ENCODE measurements around the gene SSBP3. TPM values are rescaled to one million over a fixed set of nuclear protein-coding genes. Genes with fewer than 3 reads are reported as not detected.

Gene SSBP3
- total and polyA plus RNA-seq, 2 of the 13 experiments (the other 11 are each of a cell fraction or from before 2014, with no cell fraction given), result 8.5 to 17.6 TPM

- ChIA-PET CTCF (ENCODE audit: low intra/inter-chr PET ratio, low total read pairs) (no interaction called here), POLR2A (no interaction called here)
- DNase-seq (ENCODE audit: low spot score) (no peak), FAIRE-seq (no peak), ATAC-seq (no peak)
- Histone ChIP-seq H3K36me3 (replicated peaks in 1 of 2; ENCODE audit: control insufficient read depth in 1 of 2, insufficient read depth in 2 of 2, low read length in 2 of 2) (peaks cover 4 to 17% of the 10 kb centered on the region in 2 experiments; a peak in 3 of 5 replicates), H3K27ac (ENCODE audit: extremely low read length, insufficient read depth, low read length) (no peak overlapping the region), H3K4me2 (ENCODE audit: low read depth, low read length) (no peak overlapping the region), H3K9me3 (ENCODE audit: low read length) (no peaks in the 10 kb centered on the region), H2AFZ (ENCODE audit: low read length) (no peak overlapping the region), H3K4me3 (replicated peaks in 1 of 3; ENCODE audit: insufficient read depth in 1 of 3, low read depth in 2 of 3, low read length in 3 of 3) (no peak overlapping the region), H3K79me2 (ENCODE audit: insufficient read depth, low read length) (peaks cover 2% of the 10 kb centered on the region), H4K20me1 (ENCODE audit: insufficient read depth, low read length) (no peaks in the 10 kb centered on the region), H3K9ac (ENCODE audit: insufficient read depth, low read depth, low read length) (no peak overlapping the region), H3K27me3 (ENCODE audit: control insufficient read depth in 1 of 2, insufficient read depth in 2 of 2, low read length in 2 of 2) (no peaks in the 10 kb centered on the region), H3K4me1 (ENCODE audit: insufficient read depth, low read length) (peaks cover 33% of the 10 kb centered on the region)
- 99% methylated on average over 9 of the region's 9 CpGs for WGBS (ENCODE audit: low lambda C conversion rate)
- in situ Hi-C loops (cut with HindIII; ENCODE audit: extremely low pct_ligation_motif_present, low pct_unique_long_range_greater_than_20kb) (no loop called here), intact Hi-C loops (cut with micrococcal nuclease; ENCODE audit: unreplicated experiment) (no loop called here)
- BruUV-seq (replicated peaks), result no TSS peak
- no peak for TF ChIP-seq ZNF564 (CRISPR knock-in tag; IDR thresholded peaks at IDR 0.05)
- no peak for TF ChIP-seq MXD4 (CRISPR knock-in tag; IDR thresholded peaks at IDR 0.05)
- TF ChIP-seq MAX (IDR thresholded peaks at IDR 0.05), result no peak
- TF ChIP-seq MZF1 (CRISPR knock-in tag; IDR thresholded peaks at IDR 0.05; ENCODE audit: borderline replicate concordance), result no peak
- TF ChIP-seq MTF2 (CRISPR knock-in tag; IDR thresholded peaks at IDR 0.05; ENCODE audit: borderline replicate concordance), result no peak
- TF ChIP-seq CREBL2 (CRISPR knock-in tag; IDR thresholded peaks at IDR 0.05; ENCODE audit: borderline replicate concordance), result no peak
- TF ChIP-seq ZNF740 (CRISPR knock-in tag; IDR thresholded peaks at IDR 0.05), result no peak
- TF ChIP-seq STAG1 (CRISPR knock-in tag; IDR thresholded peaks at IDR 0.05), result no peak
- no peak for TF ChIP-seq ZNF124 (CRISPR knock-in tag; IDR thresholded peaks at IDR 0.05)
- TF ChIP-seq ATAD3A (CRISPR knock-in tag; IDR thresholded peaks at IDR 0.05), result no peak
- no peak for TF ChIP-seq KDM1A (CRISPR knock-in tag; IDR thresholded peaks at IDR 0.05)
- no peak for TF ChIP-seq TRIM22 (IDR thresholded peaks at IDR 0.05)
- no peak for TF ChIP-seq TBP (CRISPR knock-in tag; IDR thresholded peaks at IDR 0.05)
- TF ChIP-seq PHF8 (CRISPR knock-in tag; IDR thresholded peaks at IDR 0.05), result no peak
- TF ChIP-seq TRAFD1 (CRISPR knock-in tag; IDR thresholded peaks at IDR 0.05; ENCODE audit: borderline replicate concordance), result no peak
- TF ChIP-seq SAP130 (CRISPR knock-in tag; IDR thresholded peaks at IDR 0.05; ENCODE audit: low read depth), result no peak
- TF ChIP-seq ZFP36L2 (CRISPR knock-in tag; IDR thresholded peaks at IDR 0.05), result no peak
Measured at GRCh38 chr1:54278941-54279422, 127.2 kb downstream of the SSBP3 start.
